Upper lobe of left lung (tissue), 6 donors: ENCODE measurements around the gene CCR5AS.

Source experiments
- ATAC-seq, 2 donors: fragments of 200-7000 bp; cut with Tn5 transposase; one replicate each; pipeline ENCODE4 v1.9.1; 2022; ENCODE audit warnings: mild to moderate bottlenecking in 2 of 2, moderate library complexity in 2 of 2; ENCODE audit not compliant: low FRiP score in 2 of 2
- DNase-seq, 2 donors: peaks; one replicate each; pipeline ENCODE4 v3.0.0-alpha.2; 2019 to 2020
- H3K27ac ChIP-seq, 4 donors: fragments of 200-600 bp; sonication (generic); one replicate each; pipeline ENCODE4 v1.5.1; 2016 to 2019
- H3K27me3 ChIP-seq, 4 donors: fragments of 200-600 bp; sonication (generic); one replicate each; pipeline ENCODE4 v1.5.1; 2017 to 2019
- H3K36me3 ChIP-seq, 4 donors: fragments of 200-600 bp; sonication (generic); one replicate each; pipeline ENCODE4 v1.5.1; 2016 to 2019
- H3K4me1 ChIP-seq, 4 donors: fragments of 200-600 bp; sonication (generic); one replicate each; pipeline ENCODE4 v1.5.1; 2018 to 2019
- H3K4me3 ChIP-seq, 4 donors: fragments of 200-600 bp; sonication (generic); one replicate each; pipeline ENCODE4 v1.5.1; 2017 to 2019; ENCODE audit warnings: mild to moderate bottlenecking in 2 of 4, moderate library complexity in 1 of 4
- H3K9me3 ChIP-seq, 4 donors: fragments of 200-600 bp; sonication (generic); one replicate each; pipeline ENCODE4 v1.5.1; 2018 to 2019
- EP300 ChIP-seq, 4 donors: sonication (generic); formaldehyde crosslinking; IDR thresholded peaks; one replicate each; pipeline ENCODE4 v1.5.1; 2017; ENCODE audit warnings: antibody characterized with exemption in 4 of 4, control low read depth in 2 of 4
- POLR2A ChIP-seq, 4 donors: fragments of 450-650 bp; IDR thresholded peaks; one replicate each; pipeline ENCODE4 v1.5.1; 2016 to 2017; ENCODE audit warnings: antibody characterized with exemption in 4 of 4, mild to moderate bottlenecking in 2 of 4
- POLR2AphosphoS5 ChIP-seq, 2 donors: sonication (generic); formaldehyde crosslinking; IDR thresholded peaks; one replicate each; pipeline ENCODE4 v1.5.1; 2017; ENCODE audit warnings: antibody characterized with exemption in 2 of 2
- WGBS, 2 donors: methylation state at CpG; one replicate each; pipeline ENCODE4 v1.1.5; 2017 to 2018; 5-methylcytosine and 5-hydroxymethylcytosine counted together
- TF ChIP-seq, protein P1 (sequence below), 6 experiments: fragments of 450-650 bp in 4 of 6; fragments of 200-600 bp in 2 of 6; sonication (generic) in 2 of 6; IDR thresholded peaks; one replicate each; pipeline ENCODE4 v1.5.1; 2016 to 2019; ENCODE audit warnings: antibody characterized with exemption in 6 of 6
- donor health status: DM: no; HTN: no; CAD: no; lungs with moderate emphysema.
- donor health status: DM: no; HTN: yes; CAD: no; lungs with severe emphysema.

Gene CCR5AS

DNA sequence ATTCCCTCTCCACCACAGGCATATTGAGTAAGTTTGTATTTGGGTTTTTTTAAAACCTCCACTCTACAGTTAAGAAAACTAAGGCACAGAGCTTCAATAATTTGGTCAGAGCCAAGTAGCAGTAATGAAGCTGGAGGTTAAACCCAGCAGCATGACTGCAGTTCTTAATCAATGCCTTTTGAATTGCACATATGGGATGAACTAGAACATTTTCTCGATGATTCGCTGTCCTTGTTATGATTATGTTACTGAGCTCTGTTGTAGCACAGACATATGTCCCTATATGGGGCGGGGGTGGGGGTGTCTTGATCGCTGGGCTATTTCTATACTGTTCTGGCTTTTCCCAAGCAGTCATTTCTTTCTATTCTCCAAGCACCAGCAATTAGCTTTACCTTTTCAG lies 37.7 kb downstream of the CCR5AS start:
- H3K4me3 ChIP-seq, result no peak overlapping the region
- H3K4me1 ChIP-seq, result peaks cover 13 to 35% (median 21%) of the 10 kb centered on the region in 4 donors
- H3K9me3 ChIP-seq, result no peaks in the 10 kb centered on the region
- no peaks in the 10 kb centered on the region for H3K27me3 ChIP-seq
- TF ChIP-seq POLR2AphosphoS5 (IDR thresholded peaks at IDR 0.05), result no peak
- DNase-seq (no peak), ATAC-seq (no peak)
- 85 to 86% methylated on average over 4 of the region's 4 CpGs for WGBS, 2 donors
- no peaks in the 10 kb centered on the region for H3K36me3 ChIP-seq
- peak overlapping the region; percentile 11 to 51 (median 28) for H3K27ac ChIP-seq

DNA sequence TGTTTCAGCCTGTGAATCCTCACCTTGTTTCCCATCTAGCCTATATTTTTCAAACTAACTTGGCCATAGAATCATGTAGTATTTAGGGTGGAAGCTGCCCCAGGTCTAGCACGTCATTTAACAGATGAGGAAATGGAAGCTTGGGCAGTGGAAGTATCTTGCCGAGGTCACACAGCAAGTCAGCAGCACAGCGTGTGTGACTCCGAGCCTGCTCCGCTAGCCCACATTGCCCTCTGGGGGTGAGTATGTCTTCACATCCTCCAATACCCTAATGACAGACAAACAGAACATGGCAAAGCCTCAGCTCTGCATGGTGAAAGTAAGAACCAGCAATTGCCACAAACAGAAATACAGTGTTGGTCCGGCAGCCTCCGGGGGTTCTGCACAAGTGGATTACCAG lies 38.3 kb downstream of the CCR5AS start:
- no peaks in the 10 kb centered on the region for H3K27me3 ChIP-seq
- WGBS, 2 donors, result 46 to 74% methylated on average over 7 of the region's 7 CpGs
- DNase-seq (peak in 1 of 2 donors; percentile 80), ATAC-seq (peak; percentile 75 to 87)
- peaks cover 13 to 35% (median 20%) of the 10 kb centered on the region in 4 donors for H3K4me1 ChIP-seq
- H3K4me3 ChIP-seq, result no peak overlapping the region
- no peaks in the 10 kb centered on the region for H3K36me3 ChIP-seq
- peak overlapping the region in 2 of 4 donors; percentile 45 to 46 for H3K27ac ChIP-seq
- TF ChIP-seq POLR2A (IDR thresholded peaks at IDR 0.05) (peak in 1 of 4 donors; percentile 32), EP300 (IDR thresholded peaks at IDR 0.05) (no peak), POLR2AphosphoS5 (IDR thresholded peaks at IDR 0.05) (peak in 1 of 2 donors; percentile 71)
- TF ChIP-seq, protein P1, sequence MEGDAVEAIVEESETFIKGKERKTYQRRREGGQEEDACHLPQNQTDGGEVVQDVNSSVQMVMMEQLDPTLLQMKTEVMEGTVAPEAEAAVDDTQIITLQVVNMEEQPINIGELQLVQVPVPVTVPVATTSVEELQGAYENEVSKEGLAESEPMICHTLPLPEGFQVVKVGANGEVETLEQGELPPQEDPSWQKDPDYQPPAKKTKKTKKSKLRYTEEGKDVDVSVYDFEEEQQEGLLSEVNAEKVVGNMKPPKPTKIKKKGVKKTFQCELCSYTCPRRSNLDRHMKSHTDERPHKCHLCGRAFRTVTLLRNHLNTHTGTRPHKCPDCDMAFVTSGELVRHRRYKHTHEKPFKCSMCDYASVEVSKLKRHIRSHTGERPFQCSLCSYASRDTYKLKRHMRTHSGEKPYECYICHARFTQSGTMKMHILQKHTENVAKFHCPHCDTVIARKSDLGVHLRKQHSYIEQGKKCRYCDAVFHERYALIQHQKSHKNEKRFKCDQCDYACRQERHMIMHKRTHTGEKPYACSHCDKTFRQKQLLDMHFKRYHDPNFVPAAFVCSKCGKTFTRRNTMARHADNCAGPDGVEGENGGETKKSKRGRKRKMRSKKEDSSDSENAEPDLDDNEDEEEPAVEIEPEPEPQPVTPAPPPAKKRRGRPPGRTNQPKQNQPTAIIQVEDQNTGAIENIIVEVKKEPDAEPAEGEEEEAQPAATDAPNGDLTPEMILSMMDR (IDR thresholded peaks at IDR 0.05), result peak in 4 of 6 experiments; percentile 41 to 52 (median 50)
- no peaks in the 10 kb centered on the region for H3K9me3 ChIP-seq

DNA sequence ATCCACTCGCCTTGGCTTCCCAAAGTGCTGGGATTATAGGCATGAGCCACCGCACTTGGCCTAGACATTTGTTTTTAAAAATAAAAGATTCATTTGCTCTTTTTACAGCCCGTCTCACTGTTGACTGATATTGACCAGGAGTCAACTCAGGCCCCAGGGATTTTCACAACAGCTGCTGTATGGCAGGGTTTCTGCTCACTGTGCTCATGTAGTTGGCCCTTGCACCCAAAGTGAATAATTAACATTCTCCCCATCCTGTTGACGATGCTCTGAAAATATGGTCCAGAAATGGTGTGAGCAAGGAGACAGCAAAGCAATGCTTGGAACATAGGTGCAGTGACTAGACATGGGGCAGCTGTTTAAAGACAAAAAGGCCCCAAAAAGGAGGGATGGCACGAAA lies 39.1 kb downstream of the CCR5AS start:
- Histone ChIP-seq H3K27me3 (no peaks in the 10 kb centered on the region), H3K4me1 (peaks cover 12 to 30% (median 17%) of the 10 kb centered on the region in 4 donors), H3K4me3 (no peak overlapping the region), H3K27ac (peak overlapping the region in 1 of 4 donors; percentile 46), H3K36me3 (no peaks in the 10 kb centered on the region), H3K9me3 (no peaks in the 10 kb centered on the region)
- WGBS, 2 donors, result 86 to 87% methylated on average over 5 of the region's 5 CpGs
- DNase-seq, result no peak
- no peak for ATAC-seq
- TF ChIP-seq EP300 (IDR thresholded peaks at IDR 0.05) (no peak), POLR2AphosphoS5 (IDR thresholded peaks at IDR 0.05) (no peak), POLR2A (IDR thresholded peaks at IDR 0.05) (no peak)
- TF ChIP-seq, protein P1 (IDR thresholded peaks at IDR 0.05), result no peak

GRCh38 chr3:46365737-46366524 lies 40.9 kb downstream of the CCR5AS start:
- Histone ChIP-seq H3K4me1 (peaks cover 13 to 37% (median 21%) of the 10 kb centered on the region in 4 donors), H3K9me3 (no peaks in the 10 kb centered on the region), H3K4me3 (no peak overlapping the region), H3K27ac (no peak overlapping the region), H3K36me3 (no peaks in the 10 kb centered on the region), H3K27me3 (no peaks in the 10 kb centered on the region)
- DNase-seq (no peak), ATAC-seq (no peak)
- 92 to 98% methylated on average over 5 of the region's 5 CpGs for WGBS, 2 donors
- no peak for TF ChIP-seq POLR2A (IDR thresholded peaks at IDR 0.05)

GRCh38 chr3:46365041-46365440 lies 41.8 kb downstream of the CCR5AS start:
- DNase-seq (no peak), ATAC-seq (no peak)
- H3K4me3 ChIP-seq, result no peak overlapping the region
- H3K36me3 ChIP-seq, result no peaks in the 10 kb centered on the region
- peaks cover 9 to 34% (median 18%) of the 10 kb centered on the region in 4 donors for H3K4me1 ChIP-seq
- no peak overlapping the region for H3K27ac ChIP-seq
- TF ChIP-seq POLR2A (IDR thresholded peaks at IDR 0.05), result no peak
- TF ChIP-seq, protein P1 (IDR thresholded peaks at IDR 0.05), result no peak
- no peak for TF ChIP-seq EP300 (IDR thresholded peaks at IDR 0.05)
- TF ChIP-seq POLR2AphosphoS5 (IDR thresholded peaks at IDR 0.05), result no peak
- H3K9me3 ChIP-seq, result no peaks in the 10 kb centered on the region
- H3K27me3 ChIP-seq, result no peaks in the 10 kb centered on the region
- 79 to 89% methylated on average over 4 of the region's 4 CpGs for WGBS, 2 donors
